SK-N-SH (cell line): ENCODE data around the gene UBR3.

ENCODE experiments used
- ELF1 ChIP-seq: IDR thresholded peaks from 2 replicates; pipeline ENCODE4 v1.4.0; 2012
- EZH2phosphoT487 ChIP-seq: fragments of 200-600 bp; sonication (generic); IDR thresholded peaks from 2 replicates; pipeline ENCODE4 v1.6.1; 2017; ENCODE audit warnings: low read depth, mixed run types, mild to moderate bottlenecking, antibody characterized with exemption, moderate library complexity, borderline replicate concordance
- POLR2AphosphoS5 ChIP-seq: IDR thresholded peaks from 2 replicates; pipeline ENCODE4 v1.6.1; 2012; ENCODE audit warnings: low read depth, low read length
- RAD21 ChIP-seq: IDR thresholded peaks from 2 replicates; pipeline ENCODE4 v1.6.1; 2012; ENCODE audit warnings: mild to moderate bottlenecking, low read length
- RCOR1 ChIP-seq: fragments of 150-350 bp; IDR thresholded peaks from 2 replicates; pipeline ENCODE4 v1.6.1; 2017; ENCODE audit warnings: antibody characterized with exemption, low read length
- RFX5 ChIP-seq: IDR thresholded peaks from 2 replicates; pipeline ENCODE4 v1.6.1; 2012; ENCODE audit warnings: mild to moderate bottlenecking, improper control_type of control experiment, low read length
- SIN3A ChIP-seq: IDR thresholded peaks from 2 replicates; pipeline ENCODE4 v1.6.1; 2012; ENCODE audit warnings: low read depth, mild to moderate bottlenecking, low read length, moderate library complexity, borderline replicate concordance
- SMC3 ChIP-seq: IDR thresholded peaks from 2 replicates; pipeline ENCODE4 v1.6.1; 2012; ENCODE audit warnings: low read depth, low read length, improper control_type of control experiment
- TEAD4 ChIP-seq: IDR thresholded peaks from 2 replicates; pipeline ENCODE4 v1.4.0; 2012; ENCODE audit warnings: mild to moderate bottlenecking, borderline replicate concordance; ENCODE audit not compliant: insufficient read depth
- YY1 ChIP-seq: IDR thresholded peaks from 2 replicates; pipeline ENCODE4 v1.4.0; 2012; ENCODE audit warnings: low read depth, mild to moderate bottlenecking
- TF ChIP-seq, protein P1 (sequence below): fragments of 200-600 bp; sonication (generic); IDR thresholded peaks from 2 replicates; pipeline ENCODE4 v1.6.1; 2017; ENCODE audit warnings: antibody characterized with exemption, mild to moderate bottlenecking, moderate library complexity
- TF ChIP-seq, protein P2 (sequence below): IDR thresholded peaks from 2 replicates; pipeline ENCODE4 v1.6.1; 2012; ENCODE audit warnings: mild to moderate bottlenecking, low read depth, low read length, moderate library complexity
- TF ChIP-seq, protein P3 (sequence below): fragments of 150-350 bp; IDR thresholded peaks from 2 replicates; pipeline ENCODE4 v1.6.1; 2017; ENCODE audit warnings: antibody characterized with exemption, low read length, low read depth, borderline replicate concordance

- TF ChIP-seq, protein P1, sequence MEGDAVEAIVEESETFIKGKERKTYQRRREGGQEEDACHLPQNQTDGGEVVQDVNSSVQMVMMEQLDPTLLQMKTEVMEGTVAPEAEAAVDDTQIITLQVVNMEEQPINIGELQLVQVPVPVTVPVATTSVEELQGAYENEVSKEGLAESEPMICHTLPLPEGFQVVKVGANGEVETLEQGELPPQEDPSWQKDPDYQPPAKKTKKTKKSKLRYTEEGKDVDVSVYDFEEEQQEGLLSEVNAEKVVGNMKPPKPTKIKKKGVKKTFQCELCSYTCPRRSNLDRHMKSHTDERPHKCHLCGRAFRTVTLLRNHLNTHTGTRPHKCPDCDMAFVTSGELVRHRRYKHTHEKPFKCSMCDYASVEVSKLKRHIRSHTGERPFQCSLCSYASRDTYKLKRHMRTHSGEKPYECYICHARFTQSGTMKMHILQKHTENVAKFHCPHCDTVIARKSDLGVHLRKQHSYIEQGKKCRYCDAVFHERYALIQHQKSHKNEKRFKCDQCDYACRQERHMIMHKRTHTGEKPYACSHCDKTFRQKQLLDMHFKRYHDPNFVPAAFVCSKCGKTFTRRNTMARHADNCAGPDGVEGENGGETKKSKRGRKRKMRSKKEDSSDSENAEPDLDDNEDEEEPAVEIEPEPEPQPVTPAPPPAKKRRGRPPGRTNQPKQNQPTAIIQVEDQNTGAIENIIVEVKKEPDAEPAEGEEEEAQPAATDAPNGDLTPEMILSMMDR: no peak
- TF ChIP-seq SMC3 (no peak), POLR2AphosphoS5 (no peak), EZH2phosphoT487 (no peak), RCOR1 (no peak), ELF1 (no peak), SIN3A (no peak), TEAD4 (no peak), RAD21 (no peak), RFX5 (no peak), YY1 (no peak)
- TF ChIP-seq, protein P2, sequence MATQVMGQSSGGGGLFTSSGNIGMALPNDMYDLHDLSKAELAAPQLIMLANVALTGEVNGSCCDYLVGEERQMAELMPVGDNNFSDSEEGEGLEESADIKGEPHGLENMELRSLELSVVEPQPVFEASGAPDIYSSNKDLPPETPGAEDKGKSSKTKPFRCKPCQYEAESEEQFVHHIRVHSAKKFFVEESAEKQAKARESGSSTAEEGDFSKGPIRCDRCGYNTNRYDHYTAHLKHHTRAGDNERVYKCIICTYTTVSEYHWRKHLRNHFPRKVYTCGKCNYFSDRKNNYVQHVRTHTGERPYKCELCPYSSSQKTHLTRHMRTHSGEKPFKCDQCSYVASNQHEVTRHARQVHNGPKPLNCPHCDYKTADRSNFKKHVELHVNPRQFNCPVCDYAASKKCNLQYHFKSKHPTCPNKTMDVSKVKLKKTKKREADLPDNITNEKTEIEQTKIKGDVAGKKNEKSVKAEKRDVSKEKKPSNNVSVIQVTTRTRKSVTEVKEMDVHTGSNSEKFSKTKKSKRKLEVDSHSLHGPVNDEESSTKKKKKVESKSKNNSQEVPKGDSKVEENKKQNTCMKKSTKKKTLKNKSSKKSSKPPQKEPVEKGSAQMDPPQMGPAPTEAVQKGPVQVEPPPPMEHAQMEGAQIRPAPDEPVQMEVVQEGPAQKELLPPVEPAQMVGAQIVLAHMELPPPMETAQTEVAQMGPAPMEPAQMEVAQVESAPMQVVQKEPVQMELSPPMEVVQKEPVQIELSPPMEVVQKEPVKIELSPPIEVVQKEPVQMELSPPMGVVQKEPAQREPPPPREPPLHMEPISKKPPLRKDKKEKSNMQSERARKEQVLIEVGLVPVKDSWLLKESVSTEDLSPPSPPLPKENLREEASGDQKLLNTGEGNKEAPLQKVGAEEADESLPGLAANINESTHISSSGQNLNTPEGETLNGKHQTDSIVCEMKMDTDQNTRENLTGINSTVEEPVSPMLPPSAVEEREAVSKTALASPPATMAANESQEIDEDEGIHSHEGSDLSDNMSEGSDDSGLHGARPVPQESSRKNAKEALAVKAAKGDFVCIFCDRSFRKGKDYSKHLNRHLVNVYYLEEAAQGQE: no peak
- TF ChIP-seq, protein P3, sequence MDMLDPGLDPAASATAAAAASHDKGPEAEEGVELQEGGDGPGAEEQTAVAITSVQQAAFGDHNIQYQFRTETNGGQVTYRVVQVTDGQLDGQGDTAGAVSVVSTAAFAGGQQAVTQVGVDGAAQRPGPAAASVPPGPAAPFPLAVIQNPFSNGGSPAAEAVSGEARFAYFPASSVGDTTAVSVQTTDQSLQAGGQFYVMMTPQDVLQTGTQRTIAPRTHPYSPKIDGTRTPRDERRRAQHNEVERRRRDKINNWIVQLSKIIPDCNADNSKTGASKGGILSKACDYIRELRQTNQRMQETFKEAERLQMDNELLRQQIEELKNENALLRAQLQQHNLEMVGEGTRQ: no peak
Measured at GRCh38 chr2:169806586-169806985, 20.7 kb upstream of the UBR3 start.
